Measurements from ENCODE around the gene PRR14.
"Not testable (repeated sequence)": the region's sequence is repeated elsewhere in the genome, so short reads cannot be mapped to it uniquely, and the experiment has no call there.

DNA sequence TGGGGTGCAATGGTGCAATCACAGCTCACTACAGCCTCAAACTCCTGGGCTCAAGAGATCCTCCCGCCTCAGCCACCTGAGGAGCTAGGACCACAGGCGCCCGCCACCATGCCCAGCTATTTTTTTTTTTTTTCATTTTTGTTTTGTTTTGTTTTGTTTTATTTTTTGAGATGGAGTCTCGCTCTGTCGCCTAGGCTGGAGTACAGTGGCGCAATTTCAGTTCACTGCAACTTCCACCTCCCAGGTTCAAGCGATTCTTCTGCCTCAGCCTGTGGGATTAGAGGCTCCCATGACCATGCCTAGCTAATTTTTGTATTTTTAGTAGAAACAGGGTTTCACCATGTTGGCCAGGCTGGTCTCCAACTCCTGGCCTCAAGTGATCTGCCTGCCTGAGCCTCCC lies 18.3 kb upstream of the PRR14 start:
- TF ChIP-seq, protein P1, sequence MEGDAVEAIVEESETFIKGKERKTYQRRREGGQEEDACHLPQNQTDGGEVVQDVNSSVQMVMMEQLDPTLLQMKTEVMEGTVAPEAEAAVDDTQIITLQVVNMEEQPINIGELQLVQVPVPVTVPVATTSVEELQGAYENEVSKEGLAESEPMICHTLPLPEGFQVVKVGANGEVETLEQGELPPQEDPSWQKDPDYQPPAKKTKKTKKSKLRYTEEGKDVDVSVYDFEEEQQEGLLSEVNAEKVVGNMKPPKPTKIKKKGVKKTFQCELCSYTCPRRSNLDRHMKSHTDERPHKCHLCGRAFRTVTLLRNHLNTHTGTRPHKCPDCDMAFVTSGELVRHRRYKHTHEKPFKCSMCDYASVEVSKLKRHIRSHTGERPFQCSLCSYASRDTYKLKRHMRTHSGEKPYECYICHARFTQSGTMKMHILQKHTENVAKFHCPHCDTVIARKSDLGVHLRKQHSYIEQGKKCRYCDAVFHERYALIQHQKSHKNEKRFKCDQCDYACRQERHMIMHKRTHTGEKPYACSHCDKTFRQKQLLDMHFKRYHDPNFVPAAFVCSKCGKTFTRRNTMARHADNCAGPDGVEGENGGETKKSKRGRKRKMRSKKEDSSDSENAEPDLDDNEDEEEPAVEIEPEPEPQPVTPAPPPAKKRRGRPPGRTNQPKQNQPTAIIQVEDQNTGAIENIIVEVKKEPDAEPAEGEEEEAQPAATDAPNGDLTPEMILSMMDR (IDR thresholded peaks at IDR 0.05) = not testable (repeated sequence)
- TF ChIP-seq POLR2A, POLR2AphosphoS5 (IDR thresholded peaks at IDR 0.05): not testable (repeated sequence)
